ENCODE data around the gene WDFY2.

The WDFY2 gene

DNA sequence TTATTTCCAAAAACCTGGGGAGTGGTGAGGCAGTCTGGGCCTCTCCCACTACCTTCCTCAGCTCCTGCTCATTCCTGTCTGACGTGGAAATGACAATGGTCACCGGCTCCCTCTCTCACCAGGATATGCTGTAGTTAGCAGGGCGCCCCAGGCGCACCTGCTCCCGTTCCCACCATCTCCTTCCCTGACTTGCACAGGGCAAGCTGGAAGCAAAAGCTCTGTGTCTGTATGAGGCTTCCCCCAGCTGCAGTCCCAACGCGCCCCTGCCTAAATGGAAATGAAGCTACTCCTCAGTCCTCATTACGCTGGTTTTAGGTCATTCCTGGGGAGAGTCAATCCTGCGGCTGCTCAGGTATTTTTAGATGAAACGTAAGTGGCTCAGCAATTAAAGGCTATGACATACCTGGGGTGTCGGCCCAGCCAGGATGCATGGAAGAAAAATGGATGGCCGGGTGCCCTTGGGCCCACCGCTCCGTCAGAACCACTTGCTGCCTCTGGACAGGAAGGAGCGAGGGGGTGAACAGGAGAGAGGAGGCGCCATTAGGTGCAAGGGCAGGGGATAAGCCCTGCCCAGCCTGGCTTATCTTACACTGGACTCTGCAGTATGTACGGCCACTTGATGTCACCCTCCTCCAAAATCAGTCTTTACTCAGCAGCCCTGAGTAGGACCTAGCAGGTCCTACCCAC is 187.3 kb downstream of the WDFY2 start:
- DNase-seq (ENCODE audit: low spot score): no peak

DNA sequence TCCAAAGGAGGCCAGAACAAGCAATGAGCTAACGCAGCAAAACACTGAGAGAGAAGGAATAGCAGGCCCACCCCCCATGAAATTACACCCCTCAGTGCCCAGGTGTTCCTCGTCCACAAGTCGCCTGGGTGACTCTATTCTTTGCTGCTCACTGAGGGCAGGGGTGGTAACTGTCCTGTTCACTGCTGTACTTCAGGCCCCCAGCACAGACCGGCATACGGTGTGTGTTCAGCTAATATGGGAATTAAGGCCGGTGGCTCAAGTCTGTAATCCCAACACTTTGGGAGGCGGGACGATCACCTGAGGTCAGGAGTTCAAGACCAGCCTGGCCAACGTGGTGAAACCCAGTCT is 187.8 kb downstream of the WDFY2 start:
- DNase-seq (ENCODE audit: low spot score): no peak

DNA sequence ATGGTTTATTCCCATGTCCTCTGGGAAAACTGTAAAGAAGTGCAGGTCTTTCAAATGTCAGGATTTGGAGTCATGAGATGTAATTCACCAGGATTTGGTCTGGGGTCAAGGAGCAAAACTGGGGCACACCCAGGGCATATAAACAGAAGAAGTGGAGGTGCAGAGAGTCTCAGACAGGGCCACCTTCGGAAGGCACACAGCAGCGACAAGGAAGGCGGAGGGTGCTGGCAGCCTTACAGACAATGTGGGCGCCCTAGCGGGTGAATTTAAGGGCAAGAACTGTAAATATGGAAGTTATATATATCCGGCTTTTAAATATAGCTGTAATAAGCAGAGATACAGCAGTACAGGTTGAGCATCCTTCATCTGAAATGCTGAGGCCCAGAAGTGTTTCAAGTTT is 188.5 kb downstream of the WDFY2 start:
- no peak for DNase-seq (ENCODE audit: low spot score)

DNA sequence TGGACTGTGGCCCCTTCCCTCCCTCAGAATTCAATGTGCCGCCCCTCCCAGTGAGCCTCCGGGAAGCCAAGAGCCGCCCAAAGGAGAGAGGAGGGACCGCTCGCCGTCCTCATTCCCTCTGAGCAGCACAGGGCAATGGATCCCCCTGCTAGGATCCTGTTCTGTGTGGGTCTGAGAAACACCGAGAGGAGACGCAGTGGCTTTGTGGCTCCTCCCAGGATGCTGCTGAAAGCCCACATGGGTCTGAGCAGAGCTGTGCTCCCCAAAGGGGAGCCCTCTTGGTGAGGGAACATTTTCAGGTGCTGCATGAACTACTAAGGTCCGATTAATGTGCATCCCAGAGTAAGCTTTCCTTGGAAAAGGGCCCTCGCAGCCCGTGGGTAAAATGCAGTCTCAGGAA is 189.3 kb downstream of the WDFY2 start:
- no peak for DNase-seq (ENCODE audit: low spot score)

DNA sequence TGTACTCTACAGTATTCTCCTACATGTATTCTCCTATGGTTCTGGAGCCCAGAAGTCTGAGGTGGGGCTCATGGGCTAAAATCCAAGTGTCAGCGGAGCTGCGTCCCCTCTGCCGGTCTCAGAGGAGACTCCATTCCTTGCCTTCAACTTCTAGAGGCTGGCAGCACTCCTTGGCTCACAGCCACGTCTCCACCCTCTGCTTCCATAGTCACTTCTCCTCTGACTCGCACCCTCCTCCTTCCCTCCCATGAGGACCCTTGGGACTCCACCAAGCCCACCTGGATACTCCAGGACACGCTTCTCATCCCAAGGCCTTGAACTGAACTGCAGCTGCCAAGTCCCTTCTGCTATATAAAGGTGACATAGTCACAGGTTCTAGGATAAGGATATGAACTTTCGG is 191.9 kb downstream of the WDFY2 start:
- DNase-seq (ENCODE audit: low spot score): no peak

DNA sequence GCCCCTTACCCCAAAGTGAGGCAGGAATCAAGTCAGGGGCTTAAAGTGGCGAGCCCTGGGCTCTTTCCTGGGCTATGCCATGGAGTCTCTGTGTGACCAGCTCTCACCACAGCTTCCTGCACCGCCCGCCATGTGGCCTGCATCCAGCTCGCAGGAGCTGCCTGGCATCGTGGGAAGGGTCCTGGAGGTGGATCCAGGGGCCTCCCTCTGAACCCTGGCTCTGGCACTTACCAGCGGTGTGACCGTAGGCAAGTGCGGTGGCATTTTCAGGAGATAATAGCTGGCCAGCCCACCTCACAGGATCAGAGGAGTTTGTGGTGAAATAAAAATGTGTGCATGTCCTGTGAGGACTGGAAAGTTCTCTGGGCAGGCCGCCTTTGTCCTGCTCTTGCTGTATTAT is 193.7 kb downstream of the WDFY2 start:
- DNase-seq (ENCODE audit: low spot score): no peak

DNA sequence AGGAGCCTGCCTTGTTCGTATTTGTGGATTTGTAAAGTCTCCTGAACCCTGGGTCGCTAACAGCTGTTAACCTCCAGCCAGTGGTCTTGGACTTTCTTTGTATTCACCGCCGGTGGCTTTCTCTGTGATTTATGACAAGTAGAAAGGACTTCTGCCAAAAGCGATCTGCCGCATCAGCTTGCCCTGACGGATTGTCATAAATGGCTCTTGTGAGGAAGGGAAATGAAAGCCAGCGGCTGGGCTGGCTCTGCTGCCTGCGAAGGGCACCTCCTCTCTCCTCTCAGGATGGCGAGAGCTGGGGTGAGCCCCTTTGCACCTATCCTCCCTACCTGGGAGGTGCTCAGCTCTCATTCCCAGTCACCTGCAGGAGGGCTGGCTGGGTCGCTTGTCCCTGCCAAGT is 194.1 kb downstream of the WDFY2 start:
- DNase-seq (ENCODE audit: low spot score): no peak

DNA sequence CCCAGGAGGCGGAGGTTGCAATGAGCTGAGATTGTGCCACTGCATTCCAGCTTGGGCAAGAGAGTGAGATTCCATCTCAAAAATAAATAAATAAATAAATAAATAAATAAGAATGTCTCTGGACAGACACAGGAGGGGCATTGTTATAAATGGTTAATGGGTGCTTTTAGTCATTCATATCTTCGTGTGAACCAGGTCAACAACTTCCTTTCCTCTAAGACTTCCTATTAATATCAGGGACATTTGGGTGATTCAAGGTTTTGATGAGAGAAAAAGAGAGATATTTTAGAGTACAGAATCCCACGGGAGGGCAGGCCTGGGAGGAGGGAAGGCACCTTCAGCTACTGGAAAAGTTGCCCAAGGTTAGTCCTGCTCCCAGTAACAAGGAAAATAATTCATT is 195.8 kb downstream of the WDFY2 start:
- DNase-seq (ENCODE audit: low spot score): no peak

DNA sequence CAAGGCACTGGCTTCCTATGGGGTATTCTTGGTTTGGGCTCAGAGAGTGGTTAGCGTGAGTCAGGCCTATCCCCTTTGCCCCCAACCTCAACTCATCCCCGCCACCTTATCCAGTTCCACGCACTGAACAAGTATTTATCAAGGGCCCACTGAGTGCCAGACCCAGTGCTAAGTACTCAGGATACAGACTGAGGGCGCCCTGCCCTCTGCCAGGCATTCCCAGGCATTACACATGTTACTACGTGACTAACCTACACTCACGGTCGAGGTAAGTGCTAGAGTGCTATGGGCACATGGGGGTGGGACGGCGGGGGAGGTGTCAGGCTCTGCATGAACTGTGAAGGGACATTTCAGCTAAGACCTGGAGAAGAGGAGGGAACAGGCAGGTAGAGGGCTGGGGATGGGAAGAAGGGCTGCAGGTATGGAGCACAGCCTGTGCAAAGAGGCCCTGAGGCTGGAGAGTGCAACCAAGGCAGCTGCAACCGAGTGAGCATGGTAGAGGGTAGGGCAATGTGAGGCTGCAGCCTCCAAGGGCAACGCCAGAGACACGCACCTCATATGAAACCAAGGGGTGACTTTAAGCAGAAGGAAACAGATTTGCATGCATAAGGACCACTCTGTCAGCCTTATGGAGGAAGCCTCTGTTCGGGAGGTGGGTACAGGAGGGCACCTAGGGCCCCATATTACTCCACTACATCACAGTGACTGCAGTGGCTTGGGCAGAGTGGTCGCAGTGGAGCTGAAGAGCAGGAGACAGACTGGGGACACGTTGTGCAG is 197.2 kb downstream of the WDFY2 start:
- peak; percentile 40 for DNase-seq (ENCODE audit: low spot score)

DNA sequence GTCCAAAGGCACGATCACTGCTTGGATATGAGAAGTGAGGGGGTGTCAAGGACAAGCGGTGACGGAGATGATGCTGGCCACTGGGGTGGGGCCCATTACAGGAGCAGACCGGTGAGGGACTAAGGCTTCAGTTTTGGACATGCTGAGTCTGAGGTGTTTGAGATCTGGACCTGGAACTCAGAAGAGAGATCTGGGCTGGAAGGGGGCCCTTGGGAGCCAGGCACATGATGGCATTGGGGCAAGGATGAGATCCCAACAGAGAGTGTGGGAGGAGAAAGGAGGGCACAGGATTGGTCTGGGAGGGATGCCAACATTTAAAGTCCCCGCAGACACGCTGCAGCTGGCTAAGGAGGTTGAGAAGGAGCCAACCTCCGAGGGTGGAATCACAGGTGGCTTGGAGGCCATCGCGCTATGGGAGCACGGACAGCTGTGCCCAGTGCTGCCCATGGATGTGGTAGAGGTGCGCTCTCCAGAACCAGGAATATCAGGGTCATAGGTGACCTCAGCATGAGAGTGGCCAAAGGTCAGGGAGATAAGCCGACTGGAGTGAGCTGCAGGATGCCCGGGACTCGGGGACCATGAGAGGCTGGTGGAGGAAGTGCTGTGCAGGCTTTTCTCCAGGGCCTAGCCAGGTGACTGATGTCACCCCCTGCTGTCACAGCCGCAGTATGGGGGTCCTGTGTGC is 197.9 kb downstream of the WDFY2 start:
- no peak for DNase-seq (ENCODE audit: low spot score)

DNA sequence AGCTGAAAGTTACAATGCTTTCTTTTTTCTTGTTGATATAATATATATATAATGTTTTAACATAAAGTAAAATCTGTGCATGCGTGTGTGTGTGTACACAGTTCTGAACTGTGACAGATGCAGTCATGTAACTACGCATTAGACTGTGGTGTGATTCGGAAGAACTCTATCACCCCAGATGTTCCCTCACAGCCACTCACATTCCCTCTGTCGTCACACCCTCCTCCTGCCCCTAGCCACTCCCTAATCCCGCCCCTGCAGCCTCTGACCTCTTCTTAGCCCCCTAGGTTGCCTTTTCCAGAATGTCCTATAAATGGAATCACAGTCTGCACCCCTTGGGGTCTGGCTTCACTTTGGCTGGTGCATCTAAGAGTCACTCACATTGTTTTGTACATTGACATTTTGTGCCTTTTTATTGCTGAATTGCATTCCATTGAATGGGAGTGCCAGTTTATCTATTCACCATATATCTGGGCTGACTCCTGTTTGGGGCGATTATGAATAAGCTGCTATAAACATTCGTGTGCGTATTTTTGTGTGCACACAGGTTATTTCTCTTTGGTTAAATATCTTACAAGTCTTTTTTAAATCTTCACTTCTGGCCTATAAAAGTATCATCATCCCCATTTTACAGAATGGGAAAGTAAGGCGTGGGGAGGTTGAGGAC is 199.3 kb downstream of the WDFY2 start:
- DNase-seq (ENCODE audit: low spot score): no peak

DNA sequence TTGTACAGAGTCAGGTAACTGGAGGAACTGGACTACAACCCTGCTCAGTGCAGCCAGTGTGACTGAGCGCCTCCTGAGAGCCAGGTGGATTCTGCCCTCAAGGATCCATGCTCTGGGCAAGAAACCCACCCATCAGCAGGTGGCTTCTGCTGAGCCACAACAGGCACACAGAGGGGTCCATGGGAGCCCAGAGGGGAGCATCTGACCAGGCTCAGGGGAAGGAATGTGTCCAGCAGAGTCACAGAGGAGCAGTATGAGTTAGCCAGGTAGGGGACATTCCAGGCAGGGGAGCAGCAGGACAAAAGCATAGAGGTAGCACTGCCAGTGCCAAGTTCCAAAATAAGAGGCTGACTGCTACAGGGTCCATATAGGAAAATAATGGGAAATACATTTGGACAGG is 199.8 kb downstream of the WDFY2 start:
- no peak for DNase-seq (ENCODE audit: low spot score)

DNA sequence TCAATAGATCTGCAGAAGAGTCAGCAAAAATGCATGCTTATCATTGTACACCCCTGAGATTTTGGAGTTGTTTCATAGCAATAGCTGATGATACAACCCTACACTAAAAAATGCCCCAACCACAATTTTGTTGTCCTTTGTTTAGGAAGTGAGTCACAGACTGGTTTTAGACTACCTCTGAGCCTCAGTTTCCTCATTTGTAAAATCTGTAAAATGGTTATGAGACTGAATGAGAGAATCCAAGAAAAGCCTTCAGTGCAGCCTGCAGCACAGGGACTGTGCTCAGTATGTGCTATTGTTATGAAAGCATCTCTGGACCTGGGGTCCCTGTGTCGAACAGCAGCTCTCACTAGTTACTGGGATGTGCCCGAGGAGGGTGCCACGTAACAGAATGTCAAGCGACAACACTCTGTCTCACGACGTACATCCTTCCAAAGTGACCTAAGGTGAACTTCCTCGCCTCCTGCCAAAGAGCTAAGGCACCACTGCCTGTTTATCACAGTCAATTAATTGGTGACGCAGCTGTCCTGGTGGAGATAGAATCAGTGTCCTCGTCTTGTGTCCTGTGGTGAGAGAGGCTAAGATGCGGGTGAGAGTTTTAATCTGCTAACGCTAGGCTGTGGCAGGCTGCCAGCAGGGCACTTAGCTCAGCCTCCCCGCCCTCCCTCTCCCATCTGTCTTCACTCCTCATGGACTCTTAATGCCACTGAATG is 201.6 kb downstream of the WDFY2 start:
- DNase-seq (ENCODE audit: low spot score): no peak

DNA sequence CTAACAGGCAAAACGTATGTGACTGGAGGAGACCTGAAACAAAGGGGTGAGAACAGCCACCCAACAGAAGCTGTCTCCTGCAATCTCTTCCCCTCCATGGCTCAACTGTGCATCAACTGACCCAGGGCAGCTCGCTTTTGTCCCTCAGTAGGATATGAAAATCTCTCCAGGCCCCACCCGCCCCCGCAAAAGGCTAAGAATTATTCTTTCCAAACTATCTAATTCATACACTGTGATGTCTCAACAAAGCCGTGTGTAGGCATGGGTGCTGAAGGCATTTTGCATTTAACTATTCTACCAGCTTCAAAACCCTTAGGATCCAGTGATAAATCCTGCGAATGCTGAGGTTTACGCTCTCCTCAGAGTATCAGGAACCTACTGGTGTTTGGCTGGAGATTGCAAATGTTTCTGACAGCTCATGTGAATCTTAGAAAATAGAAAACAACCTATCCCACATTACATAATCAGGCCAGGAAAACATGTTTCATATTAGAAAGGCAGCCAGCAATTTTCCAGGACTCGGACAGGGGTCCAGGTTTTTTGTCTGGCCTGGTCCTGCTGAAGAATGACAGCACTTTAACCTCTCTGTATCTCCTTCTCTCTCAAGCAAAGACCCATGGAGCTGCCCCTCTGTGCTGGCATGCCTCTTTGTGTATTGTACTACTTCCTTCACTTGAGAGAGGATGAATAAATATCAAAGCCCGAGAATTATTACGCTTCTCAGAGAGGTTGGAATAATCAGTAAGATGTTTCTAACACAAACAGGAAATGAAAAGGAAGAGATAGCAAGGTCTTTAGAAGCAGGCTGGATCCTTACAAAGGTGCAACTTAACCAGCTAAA is 202.4 kb downstream of the WDFY2 start:
- no peak for DNase-seq (ENCODE audit: low spot score)

DNA sequence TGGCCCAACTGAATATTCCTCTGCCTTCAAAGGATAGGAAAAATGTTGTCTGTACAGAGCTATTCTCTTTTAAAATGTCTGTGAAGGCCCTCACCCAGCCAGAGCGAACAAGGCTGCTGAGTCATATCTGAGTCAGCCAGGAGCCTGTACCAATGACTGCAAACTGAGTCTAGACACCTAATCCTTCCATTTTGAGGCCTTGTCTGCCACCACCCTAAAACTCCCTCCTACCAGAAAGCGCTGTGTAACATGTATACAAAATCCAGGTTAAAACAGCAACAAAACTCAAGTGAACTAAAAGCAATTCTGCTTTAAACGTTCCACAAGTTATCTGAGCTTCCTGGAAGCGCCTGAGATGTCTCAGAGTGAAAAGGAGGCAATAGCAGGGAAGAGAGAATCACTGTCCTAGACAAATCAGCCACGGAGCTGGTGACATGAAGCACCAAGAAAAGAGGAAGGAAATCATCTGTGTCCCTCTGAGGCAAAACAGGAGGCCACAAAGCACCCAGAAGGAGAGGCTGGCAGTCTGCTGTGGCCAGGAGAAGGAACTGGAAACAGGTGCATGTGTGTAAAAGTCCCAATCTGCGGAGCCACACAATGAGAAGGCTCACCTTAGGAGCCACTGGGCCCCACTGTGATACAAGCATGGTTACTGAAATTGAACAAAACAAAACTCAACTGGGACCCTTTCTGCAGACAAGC is 209.5 kb downstream of the WDFY2 start:
- DNase-seq (ENCODE audit: low spot score): peak; percentile 48

DNA sequence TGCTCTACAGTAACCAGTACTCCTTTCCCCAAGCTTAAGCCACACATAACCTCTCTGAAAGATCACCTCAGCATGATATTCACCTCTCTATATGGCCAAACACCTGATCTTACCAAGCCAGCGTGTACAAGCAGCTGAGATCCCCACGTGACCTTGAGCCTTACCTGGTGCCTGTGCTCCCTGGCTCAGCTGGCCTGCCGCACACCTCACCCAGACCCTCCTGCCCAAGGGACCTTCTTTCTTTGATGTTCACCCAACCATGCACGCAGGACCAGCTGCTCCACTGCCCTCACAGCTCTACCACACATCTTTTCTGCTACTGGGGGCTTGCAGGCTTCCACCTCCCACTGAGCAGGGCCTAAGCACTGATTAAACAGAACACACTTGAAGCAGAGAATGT is 210.7 kb downstream of the WDFY2 start:
- no peak for DNase-seq (ENCODE audit: low spot score)

DNA sequence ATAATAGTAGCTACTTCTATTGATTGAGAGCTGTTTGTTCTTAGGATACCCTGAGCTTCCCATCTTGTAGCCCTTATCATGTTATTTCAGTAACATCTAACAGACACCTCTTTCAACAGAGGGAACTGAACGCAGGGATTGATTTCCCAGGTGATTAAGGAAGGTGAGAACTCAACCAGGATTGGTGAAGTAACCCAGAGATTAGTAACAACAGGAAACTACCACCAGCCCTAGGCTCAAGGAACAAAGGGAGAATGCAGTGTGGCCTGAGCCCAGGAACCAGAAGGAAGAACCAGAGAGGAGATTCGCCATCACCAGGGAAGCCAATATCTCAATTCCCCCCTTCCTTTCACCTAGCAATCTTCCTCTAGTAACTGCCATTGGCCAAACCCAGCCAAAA is 211.2 kb downstream of the WDFY2 start:
- no peak for DNase-seq (ENCODE audit: low spot score)

DNA sequence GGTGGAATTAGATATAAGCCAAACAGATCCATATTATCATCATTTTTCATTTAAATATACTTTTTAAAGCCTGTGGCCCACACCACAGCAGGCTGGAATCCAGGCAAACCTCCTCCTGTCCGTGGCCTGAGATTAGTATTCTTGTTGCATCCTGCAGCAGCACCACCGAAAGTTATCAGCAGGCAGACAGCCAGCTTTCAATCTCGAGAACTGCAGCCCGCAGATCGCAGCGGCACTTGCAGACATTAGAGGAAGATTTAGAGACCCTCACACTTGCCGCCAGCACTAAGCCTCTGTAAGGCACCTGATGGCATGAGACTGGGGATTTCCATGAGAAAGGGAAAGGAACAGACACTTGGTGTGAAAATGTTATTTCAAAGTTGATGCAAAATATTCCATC is 212.3 kb downstream of the WDFY2 start:
- no peak for DNase-seq (ENCODE audit: low spot score)

DNA sequence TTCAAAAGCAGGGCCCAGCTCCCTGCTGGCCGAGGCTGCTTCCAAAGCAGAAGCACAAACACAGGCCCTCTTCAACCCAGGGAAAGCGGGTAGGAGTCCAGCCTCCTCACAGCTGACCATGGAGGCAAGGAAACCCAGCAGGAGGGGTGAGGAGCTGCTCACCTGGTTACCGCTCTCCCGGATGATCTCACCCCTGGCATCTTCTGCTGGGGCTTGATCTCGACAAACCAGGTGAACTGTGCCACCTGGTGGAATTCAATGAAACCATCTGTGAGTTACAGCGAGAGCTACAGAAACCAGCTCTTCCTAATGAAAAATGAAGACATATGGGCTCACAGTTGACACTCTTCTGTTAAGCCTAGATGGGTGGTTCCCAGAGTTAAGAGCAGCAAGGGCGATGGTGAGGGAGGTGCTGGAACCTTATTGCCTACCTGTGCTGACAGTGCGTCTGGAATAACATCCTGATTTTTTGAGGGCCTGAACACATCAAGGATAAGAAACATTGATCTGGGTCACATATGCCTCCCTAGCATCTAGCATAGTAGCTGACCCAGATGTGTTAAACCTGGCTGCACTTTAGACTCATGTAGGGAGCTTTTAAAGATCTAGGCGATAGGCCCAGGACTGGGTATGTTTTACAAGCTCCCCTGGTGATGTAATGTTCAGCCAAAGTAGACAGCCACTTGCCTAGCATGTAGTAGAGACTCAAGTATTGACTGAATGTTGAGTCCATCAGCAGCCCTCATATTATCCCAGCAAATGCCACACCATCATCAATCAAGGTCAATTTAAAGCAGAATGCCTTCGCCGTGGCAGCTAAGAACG is 213.6 kb downstream of the WDFY2 start:
- DNase-seq (ENCODE audit: low spot score): peak; percentile 77

DNA sequence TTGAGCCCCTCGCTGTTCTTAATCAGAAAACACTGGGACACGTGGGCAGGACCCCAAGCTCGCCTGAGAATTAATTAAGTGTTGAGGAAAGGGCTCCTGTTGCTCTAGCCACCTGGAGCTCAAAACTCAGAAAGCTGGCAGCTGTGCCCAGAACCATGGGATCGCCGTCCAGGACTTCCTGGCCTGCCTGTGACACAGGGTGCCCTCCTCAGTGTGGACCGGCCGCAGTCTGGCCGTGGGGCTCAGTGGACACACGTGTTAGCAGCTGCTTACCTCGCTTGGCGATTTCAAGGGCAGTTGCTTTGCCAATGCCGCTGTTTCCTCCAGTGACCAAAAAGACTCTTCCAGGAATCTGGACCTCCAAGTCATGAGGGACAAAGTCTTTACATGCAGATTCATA is 215.0 kb downstream of the WDFY2 start:
- no peak for DNase-seq (ENCODE audit: low spot score)

All from NAMALWA (cell line).